ENCODE data around the gene PP2D1. TPM values are rescaled to one million over a fixed set of nuclear protein-coding genes. Genes with fewer than 3 reads are reported as not detected.

PP2D1 gene
- total and polyA plus RNA-seq, 2 of the 8 experiments (the other 6 are each of a cell fraction or from before 2014, with no cell fraction given), result not detected

GRCh38 chr3:20007960-20008359 lies 4.1 kb downstream of the PP2D1 start (continued):
- TF ChIP-seq CTCF (IDR thresholded peaks at IDR 0.05; ENCODE audit: control extremely low read depth in 1 of 3, insufficient read depth in 1 of 3, low read depth in 1 of 3, low read length in 3 of 3) (no peak), NANOG (IDR thresholded peaks at IDR 0.05; ENCODE audit: insufficient read depth, low read depth, low read length, poor library complexity, severe bottlenecking) (no peak), YY1 (IDR thresholded peaks at IDR 0.05; ENCODE audit: low read depth, low read length) (no peak), RBBP5 (IDR thresholded peaks at IDR 0.05; ENCODE audit: borderline replicate concordance, low read depth, low read length) (no peak), KDM1A (IDR thresholded peaks at IDR 0.05; ENCODE audit: borderline replicate concordance, low read length) (no peak), TAF1 (IDR thresholded peaks at IDR 0.05; ENCODE audit: low read depth, low read length) (no peak)

All from H1 (cell line).